ENCODE data around the gene VAMP8. TPM values are rescaled to one million over a fixed set of nuclear protein-coding genes. Genes with fewer than 3 reads are reported as not detected.

Gene VAMP8
- total RNA-seq, 1 donor from 2014 or later, result 178 TPM

- DNase-seq (ENCODE audit: low spot score), result no peak
Observed at GRCh38 chr2:85619617-85620016, 42.2 kb downstream of the VAMP8 start.

- no peak for DNase-seq (ENCODE audit: low spot score)
Observed at GRCh38 chr2:85621338-85621737, 44.0 kb downstream of the VAMP8 start.

- no peak for DNase-seq (ENCODE audit: low spot score)
Observed at GRCh38 chr2:85623991-85624390, 46.6 kb downstream of the VAMP8 start.

- no peak for DNase-seq (ENCODE audit: low spot score)
Observed at GRCh38 chr2:85628658-85629057, 51.3 kb downstream of the VAMP8 start.

- DNase-seq (ENCODE audit: low spot score), result no peak
Observed at GRCh38 chr2:85631316-85631715, 53.9 kb downstream of the VAMP8 start.

Other genes with a start within 250 kb of the VAMP8 start
- 237 TPM for gene TGOLN2, start 249.6 kb upstream of the VAMP8 start, total RNA-seq
- gene RETSAT, start 223.1 kb upstream of the VAMP8 start, total RNA-seq, result 86.4 TPM
- 30.3 TPM for gene ELMOD3, start 222.8 kb upstream of the VAMP8 start, total RNA-seq
- 125 TPM for gene CAPG, start 167.2 kb upstream of the VAMP8 start, total RNA-seq
- gene SH2D6, start 158.9 kb upstream of the VAMP8 start, total RNA-seq, result 9.9 TPM
- 262 TPM for gene MAT2A, start 38.4 kb upstream of the VAMP8 start, total RNA-seq
- gene GGCX, start 16.1 kb upstream of the VAMP8 start, total RNA-seq, result 77.4 TPM
- 48.8 TPM for gene VAMP5, start 6.8 kb downstream of the VAMP8 start, total RNA-seq
- gene RNF181, start 18.2 kb downstream of the VAMP8 start, total RNA-seq, result 94.1 TPM
- gene TMEM150A, start 25.1 kb downstream of the VAMP8 start, total RNA-seq, result 31.9 TPM
- gene C2orf68, start 34.5 kb downstream of the VAMP8 start, total RNA-seq, result 47.8 TPM
- gene USP39, start 38.6 kb downstream of the VAMP8 start, total RNA-seq, result 44.1 TPM
- gene SFTPB, start 90.6 kb downstream of the VAMP8 start, total RNA-seq, result 11.5 TPM
- 0.95 TPM for gene GNLY, start 116.8 kb downstream of the VAMP8 start, total RNA-seq
- gene ATOH8, start 176.4 kb downstream of the VAMP8 start, total RNA-seq, result 9.0 TPM

Measured in mucosa of gallbladder (tissue), 1 donor.